H9 (cell line): Measurements from ENCODE around the gene MAPK8IP3. TPM values are rescaled to one million over a fixed set of nuclear protein-coding genes. Genes with fewer than 3 reads are reported as not detected.

Source experiments
- DNase-seq: peaks from one replicate; pipeline ENCODE4 v3.0.0-alpha.2; 2017
- H2AFZ ChIP-seq: one replicate; pipeline ENCODE4 v1.6.1; 2013; ENCODE audit warnings: mild to moderate bottlenecking, low read length, control low read depth, moderate library complexity
- H2AK5ac ChIP-seq: 2 replicates; pipeline ENCODE4 v1.6.1; 2013; ENCODE audit warnings: low read length, control low read depth, mixed read lengths; ENCODE audit not compliant: insufficient read length
- H2BK120ac ChIP-seq: one replicate; pipeline ENCODE4 v1.6.1; 2013; ENCODE audit warnings: low read depth, mild to moderate bottlenecking, low read length, control low read depth, inconsistent platforms; ENCODE audit not compliant: poor library complexity, severe bottlenecking
- H2BK12ac ChIP-seq: 2 replicates; pipeline ENCODE4 v1.6.1; 2013; ENCODE audit warnings: low read length, control low read depth, mixed read lengths, low read depth; ENCODE audit not compliant: insufficient read length
- H2BK15ac ChIP-seq: 2 replicates; pipeline ENCODE4 v1.6.1; 2013; ENCODE audit warnings: low read depth, low read length, control low read depth
- H2BK20ac ChIP-seq: one replicate; pipeline ENCODE4 v1.6.1; 2013; ENCODE audit warnings: low read depth, mild to moderate bottlenecking, low read length, control low read depth, inconsistent platforms; ENCODE audit not compliant: poor library complexity, severe bottlenecking
- H2BK5ac ChIP-seq: 2 replicates; pipeline ENCODE4 v1.6.1; 2013; ENCODE audit warnings: low read length, control low read depth, mixed read lengths; ENCODE audit not compliant: insufficient read length
- H3K14ac ChIP-seq: 2 replicates; pipeline ENCODE4 v1.6.1; 2013; ENCODE audit warnings: low read length, control low read depth; ENCODE audit not compliant: insufficient read depth
- H3K18ac ChIP-seq: 2 replicates; pipeline ENCODE4 v1.6.1; 2013; ENCODE audit warnings: low read depth, mild to moderate bottlenecking, mixed read lengths, low read length, control low read depth; ENCODE audit not compliant: insufficient read length
- H3K23ac ChIP-seq: 2 replicates; pipeline ENCODE4 v1.6.1; 2013; ENCODE audit warnings: low read length, control low read depth, mixed read lengths, low read depth; ENCODE audit not compliant: insufficient read length
- H3K23me2 ChIP-seq: 2 replicates; pipeline ENCODE4 v1.6.1; 2013; ENCODE audit warnings: low read depth, mild to moderate bottlenecking, mixed read lengths, low read length, control low read depth; ENCODE audit not compliant: insufficient read length, poor library complexity, severe bottlenecking
- H3K27ac ChIP-seq: 2 replicates; pipeline ENCODE4 v1.5.1; 2013; ENCODE audit warnings: low read length, control low read depth, mixed read lengths, low read depth; ENCODE audit not compliant: insufficient read length
- H3K27me3 ChIP-seq: 2 replicates; pipeline ENCODE4 v1.6.1; 2013; ENCODE audit warnings: low read length, control low read depth, inconsistent platforms; ENCODE audit not compliant: insufficient read depth
- H3K4ac ChIP-seq: 2 replicates; pipeline ENCODE4 v1.6.1; 2013; ENCODE audit warnings: low read depth, mild to moderate bottlenecking, control low read depth, inconsistent platforms, low read length, moderate library complexity
- H3K4me1 ChIP-seq: 2 replicates; pipeline ENCODE4 v1.6.1; 2013; ENCODE audit warnings: low read length, control low read depth, inconsistent platforms; ENCODE audit not compliant: insufficient read depth
- H3K4me2 ChIP-seq: 2 replicates; pipeline ENCODE4 v1.6.1; 2013; ENCODE audit warnings: low read length, control low read depth, mixed read lengths; ENCODE audit not compliant: insufficient read length, insufficient read depth
- H3K56ac ChIP-seq: 2 replicates; pipeline ENCODE4 v1.6.1; 2013; ENCODE audit warnings: low read depth, mild to moderate bottlenecking, mixed read lengths, low read length, control low read depth; ENCODE audit not compliant: insufficient read length
- H3K79me1 ChIP-seq: 2 replicates; pipeline ENCODE4 v1.6.1; 2013; ENCODE audit warnings: low read depth, mild to moderate bottlenecking, moderate library complexity, low read length, control low read depth, inconsistent platforms; ENCODE audit not compliant: insufficient read depth, poor library complexity, severe bottlenecking
- H3K79me2 ChIP-seq: 2 replicates; pipeline ENCODE4 v1.6.1; 2013; ENCODE audit warnings: low read length, control low read depth, inconsistent platforms; ENCODE audit not compliant: insufficient read depth
- H3K9ac ChIP-seq: 2 replicates; pipeline ENCODE4 v1.6.1; 2013; ENCODE audit warnings: low read length, control low read depth, mixed read lengths; ENCODE audit not compliant: insufficient read length; ENCODE audit errors: extremely low read depth
- H3K9me3 ChIP-seq: one replicate; pipeline ENCODE4 v1.6.1; 2013; ENCODE audit warnings: low read depth, low read length, inconsistent platforms; ENCODE audit not compliant: control insufficient read depth
- H3T11ph ChIP-seq: one replicate; pipeline ENCODE4 v1.6.1; 2013; ENCODE audit warnings: mild to moderate bottlenecking, low read length, control low read depth, inconsistent platforms
- H4K20me1 ChIP-seq: one replicate; pipeline ENCODE4 v1.6.1; 2013; ENCODE audit not compliant: control insufficient read depth, insufficient read length, insufficient read depth
- H4K5ac ChIP-seq: 2 replicates; pipeline ENCODE4 v1.6.1; 2013; ENCODE audit warnings: low read depth, mild to moderate bottlenecking, mixed read lengths, low read length, control low read depth; ENCODE audit not compliant: insufficient read length
- H4K8ac ChIP-seq: replicated peaks from 2 replicates; pipeline ENCODE4 v1.6.1; 2013; ENCODE audit warnings: low read length, control low read depth, mixed read lengths, low read depth; ENCODE audit not compliant: insufficient read length
- H4K91ac ChIP-seq: 2 replicates; pipeline ENCODE4 v1.6.1; 2013; ENCODE audit warnings: low read depth, mild to moderate bottlenecking, moderate library complexity, mixed read lengths, low read length, control low read depth; ENCODE audit not compliant: insufficient read length
- H3K27ac Mint-ChIP-seq, 3 experiments: 2 replicates in 2 of 3; 3 replicates in 1 of 3; pipeline ENCODE4 v1.8.0; 2020 to 2021; ENCODE audit warnings: mixed read lengths in 3 of 3, mild to moderate bottlenecking in 1 of 3, moderate library complexity in 1 of 3
- H3K27me3 Mint-ChIP-seq: 2 replicates; pipeline ENCODE4 v1.8.0; 2021; ENCODE audit warnings: low read depth, mild to moderate bottlenecking, moderate library complexity, mixed read lengths
- H3K36me3 Mint-ChIP-seq, 3 experiments: 2 replicates in 2 of 3; 3 replicates in 1 of 3; pipeline ENCODE4 v1.8.0; 2020 to 2021; ENCODE audit warnings: low read depth in 3 of 3, mixed read lengths in 3 of 3; ENCODE audit not compliant: insufficient read depth in 1 of 3
- H3K4me1 Mint-ChIP-seq, 2 experiments: 2 replicates each; pipeline ENCODE4 v1.8.0; 2020; ENCODE audit warnings: mixed read lengths in 2 of 2
- H3K4me3 Mint-ChIP-seq, 2 experiments: 2 replicates in 1 of 2; 3 replicates in 1 of 2; pipeline ENCODE4 v1.8.0; 2020 to 2021; ENCODE audit warnings: mild to moderate bottlenecking in 2 of 2, mixed read lengths in 2 of 2, moderate library complexity in 1 of 2
- H3K9me3 Mint-ChIP-seq, 2 experiments: 2 replicates in 1 of 2; 3 replicates in 1 of 2; pipeline ENCODE4 v1.8.0; 2020; ENCODE audit warnings: mild to moderate bottlenecking in 2 of 2, mixed read lengths in 2 of 2, moderate library complexity in 1 of 2
- WGBS: extraction: QIAGEN DNeasy Blood & Tissue Kit; methylation state at CpG from one replicate; pipeline ENCODE4 v1.1.7; 2013; ENCODE audit warnings: missing lambda C conversion rate, low lambda C conversion rate, mixed read lengths; ENCODE audit not compliant: insufficient read length; ENCODE audit errors: extremely low coverage; 5-methylcytosine and 5-hydroxymethylcytosine counted together
- total RNA-seq: library from RNA; stranded (reverse); gene quantifications from 2 replicates; pipeline ENCODE4 v1.2.1, GENCODE V29; 2021
- TF ChIP-seq, protein P1 (sequence below): fragments of 200-600 bp; sonication (generic); conservative IDR thresholded peaks from 3 replicates; pipeline ENCODE4 v1.8.0; 2021; ENCODE audit warnings: antibody characterized with exemption, mild to moderate bottlenecking

The MAPK8IP3 gene
- total RNA-seq, 1 experiment from 2014 or later: 51.3 TPM

GRCh38 chr16:1788708-1789100, 82.7 kb downstream of the MAPK8IP3 start:
- no peak overlapping the region for H4K8ac ChIP-seq
- peaks cover 5% of the 10 kb centered on the region for H3K79me1 ChIP-seq
- H3K79me2 ChIP-seq: peaks cover 8% of the 10 kb centered on the region; the same call in 1 of the 2 replicates
- peaks cover 0 to 2% of the 10 kb centered on the region in 2 experiments; a peak in 1 of 4 replicates for H3K4me1 Mint-ChIP-seq
- no peaks in the 10 kb centered on the region for H3K23me2 ChIP-seq
- H2BK15ac ChIP-seq: no peak overlapping the region
- no peak overlapping the region for H3K4me2 ChIP-seq
- H4K5ac ChIP-seq: no peak overlapping the region
- no peak overlapping the region for H2BK120ac ChIP-seq
- WGBS: no CpG with 5 or more reads among the region's 19 CpGs
- no peak overlapping the region for H2AK5ac ChIP-seq
- DNase-seq: no peak
- H4K91ac ChIP-seq: no peak overlapping the region
- H3K4me1 ChIP-seq: no peaks in the 10 kb centered on the region; the same call in 1 of the 2 replicates
- H3K27ac Mint-ChIP-seq: peak overlapping the region in 1 of 3 experiments; percentile 62; a peak in 1 of 7 replicates
- H3K9me3 ChIP-seq: no peaks in the 10 kb centered on the region
- no peak overlapping the region for H3K18ac ChIP-seq
- H3K27me3 Mint-ChIP-seq: no peaks in the 10 kb centered on the region
- no peak overlapping the region for H3K56ac ChIP-seq
- H2BK12ac ChIP-seq: no peak overlapping the region
- no peak overlapping the region; a peak in 1 of 5 replicates for H3K4me3 Mint-ChIP-seq
- no peak overlapping the region for H2BK20ac ChIP-seq
- no peak overlapping the region for H3K14ac ChIP-seq
- H3K9ac ChIP-seq: no peak overlapping the region
- no peak overlapping the region for H2BK5ac ChIP-seq
- peaks cover 5 to 17% (median 11%) of the 10 kb centered on the region in 3 experiments; a peak in 6 of 7 replicates for H3K36me3 Mint-ChIP-seq
- H3K27me3 ChIP-seq: no peaks in the 10 kb centered on the region
- no peaks in the 10 kb centered on the region for H3K9me3 Mint-ChIP-seq
- H3K23ac ChIP-seq: no peak overlapping the region
- no peaks in the 10 kb centered on the region for H4K20me1 ChIP-seq
- TF ChIP-seq, protein P1, sequence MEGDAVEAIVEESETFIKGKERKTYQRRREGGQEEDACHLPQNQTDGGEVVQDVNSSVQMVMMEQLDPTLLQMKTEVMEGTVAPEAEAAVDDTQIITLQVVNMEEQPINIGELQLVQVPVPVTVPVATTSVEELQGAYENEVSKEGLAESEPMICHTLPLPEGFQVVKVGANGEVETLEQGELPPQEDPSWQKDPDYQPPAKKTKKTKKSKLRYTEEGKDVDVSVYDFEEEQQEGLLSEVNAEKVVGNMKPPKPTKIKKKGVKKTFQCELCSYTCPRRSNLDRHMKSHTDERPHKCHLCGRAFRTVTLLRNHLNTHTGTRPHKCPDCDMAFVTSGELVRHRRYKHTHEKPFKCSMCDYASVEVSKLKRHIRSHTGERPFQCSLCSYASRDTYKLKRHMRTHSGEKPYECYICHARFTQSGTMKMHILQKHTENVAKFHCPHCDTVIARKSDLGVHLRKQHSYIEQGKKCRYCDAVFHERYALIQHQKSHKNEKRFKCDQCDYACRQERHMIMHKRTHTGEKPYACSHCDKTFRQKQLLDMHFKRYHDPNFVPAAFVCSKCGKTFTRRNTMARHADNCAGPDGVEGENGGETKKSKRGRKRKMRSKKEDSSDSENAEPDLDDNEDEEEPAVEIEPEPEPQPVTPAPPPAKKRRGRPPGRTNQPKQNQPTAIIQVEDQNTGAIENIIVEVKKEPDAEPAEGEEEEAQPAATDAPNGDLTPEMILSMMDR: no peak
- H3K27ac ChIP-seq: no peak overlapping the region
- H3T11ph ChIP-seq: no peak overlapping the region
- no peak overlapping the region for H2AFZ ChIP-seq
- H3K4ac ChIP-seq: no peak overlapping the region
